Kidney (tissue), 14 donors: Measurements from ENCODE around the gene UBE2Q2. TPM values are rescaled to one million over a fixed set of nuclear protein-coding genes. Genes with fewer than 3 reads are reported as not detected.

Source experiments
- DNase-seq, 5 donors: peaks; one replicate each; pipeline ENCODE4 v3.0.0-alpha.2; 2013 to 2020
- FAIRE-seq: peaks from 2 replicates; lab custom pipeline; 2012; peaks lifted over from hg19 to GRCh38; lab: Jason Lieb, UNC
- H3K27ac ChIP-seq, 2 donors: one replicate each; pipeline ENCODE4 v1.7.0; 2013; ENCODE audit warnings: low read depth in 2 of 2, low read length in 2 of 2, inconsistent platforms in 1 of 2
- H3K27me3 ChIP-seq: one replicate; pipeline ENCODE4 v1.7.1; 2013; ENCODE audit warnings: low read length, inconsistent platforms; ENCODE audit not compliant: control insufficient read depth, insufficient read depth
- H3K36me3 ChIP-seq, 3 donors: one replicate each; pipeline versions ENCODE4 v1.7.0 to v1.7.1; 2013; ENCODE audit warnings: low read length in 3 of 3, control low read depth in 1 of 3, inconsistent platforms in 1 of 3; ENCODE audit not compliant: insufficient read depth in 3 of 3, control insufficient read depth in 2 of 3
- H3K4me1 ChIP-seq, 3 donors: one replicate each; pipeline versions ENCODE4 v1.7.0 to v1.7.1; 2013; ENCODE audit warnings: low read length in 3 of 3, inconsistent platforms in 1 of 3, low read depth in 1 of 3; ENCODE audit not compliant: control insufficient read depth in 2 of 3, insufficient read depth in 2 of 3
- H3K4me3 ChIP-seq, 3 donors: one replicate each; pipeline versions ENCODE4 v1.7.0 to v1.8.1; 2013; ENCODE audit warnings: low read length in 3 of 3, control low read depth in 1 of 3, inconsistent platforms in 1 of 3
- H3K9ac ChIP-seq, 3 donors: one replicate each; pipeline versions ENCODE4 v1.7.0 to v1.7.1; 2013; ENCODE audit warnings: low read length in 3 of 3, control low read depth in 1 of 3, inconsistent platforms in 1 of 3
- H3K9me3 ChIP-seq, 3 donors: one replicate each; pipeline versions ENCODE4 v1.7.0 to v1.7.1; 2013; ENCODE audit warnings: low read length in 3 of 3, control low read depth in 1 of 3, inconsistent platforms in 1 of 3; ENCODE audit not compliant: control insufficient read depth in 2 of 3, insufficient read depth in 1 of 3
- intact Hi-C: fragments of 100-400 bp; cut with DNase I; formaldehyde crosslinking; loops from one replicate; pipeline ENCODE4 v1.11.1; 2022
- polyA plus RNA-seq: library from polyadenylated mRNA; stranded (reverse); fragments of 350-450 nt; fragmentation: Illumina TruSeq; extraction: RNeasy Lipid Tissue Mini Kit (QIAGEN cat#74804); gene quantifications from one replicate; pipeline ENCODE4 v1.2.3, GENCODE V29; 2014; ENCODE audit warnings: low read depth, low replicate concordance; ENCODE audit not compliant: insufficient read depth
- total RNA-seq: library from RNA; stranded (reverse); fragmentation: NEBNext Ultra II Directional; extraction: Animal tissue kit (Norgen Biotek cat#: 25700); gene quantifications from one replicate; pipeline ENCODE4 v1.2.1, GENCODE V29; 2021
- TF ChIP-seq, protein P1 (sequence below): IDR thresholded peaks from 3 replicates; pipeline ENCODE4 v1.5.1; 2012; ENCODE audit warnings: mild to moderate bottlenecking, moderate library complexity, borderline replicate concordance; ENCODE audit not compliant: insufficient read depth; ENCODE audit errors: extremely low read depth
- donor health status: control.
- donor health status: control.
- donor health status: control.
- donor health status: control.
- donor health status: control.
- donor health status: DM: yes; HTN: yes; CAD: no.
- donor health status: Normal renal cell carcinoma (clear cell type).

The UBE2Q2 gene
- total and polyA plus RNA-seq, 2 donors from 2014 or later, result 18.1 to 31.6 TPM

DNA sequence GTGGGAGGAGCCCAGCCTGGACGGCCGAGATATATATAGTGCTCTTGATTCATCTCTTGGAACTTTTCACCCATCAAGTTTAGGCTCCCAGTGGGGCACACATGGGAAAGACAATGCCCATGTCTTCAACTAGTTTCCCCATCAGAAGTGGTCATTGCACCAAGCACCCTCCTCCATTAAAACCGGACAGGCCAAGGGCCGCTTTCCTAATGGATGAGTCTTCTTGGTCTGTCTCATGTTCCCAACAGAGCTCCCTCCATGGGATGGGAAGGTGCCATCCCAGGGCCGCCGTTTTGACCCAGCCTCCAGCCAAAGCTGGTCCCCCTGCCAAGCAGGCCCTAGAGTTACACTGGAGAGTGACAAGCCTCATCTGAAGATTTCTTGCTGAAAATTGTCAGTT lies 34.7 kb upstream of the UBE2Q2 start:
- no peak overlapping the region for H3K27ac ChIP-seq
- H3K27me3 ChIP-seq, result no peaks in the 10 kb centered on the region
- no peaks in the 10 kb centered on the region for H3K4me1 ChIP-seq
- H3K4me3 ChIP-seq, result no peak overlapping the region
- TF ChIP-seq, protein P1, sequence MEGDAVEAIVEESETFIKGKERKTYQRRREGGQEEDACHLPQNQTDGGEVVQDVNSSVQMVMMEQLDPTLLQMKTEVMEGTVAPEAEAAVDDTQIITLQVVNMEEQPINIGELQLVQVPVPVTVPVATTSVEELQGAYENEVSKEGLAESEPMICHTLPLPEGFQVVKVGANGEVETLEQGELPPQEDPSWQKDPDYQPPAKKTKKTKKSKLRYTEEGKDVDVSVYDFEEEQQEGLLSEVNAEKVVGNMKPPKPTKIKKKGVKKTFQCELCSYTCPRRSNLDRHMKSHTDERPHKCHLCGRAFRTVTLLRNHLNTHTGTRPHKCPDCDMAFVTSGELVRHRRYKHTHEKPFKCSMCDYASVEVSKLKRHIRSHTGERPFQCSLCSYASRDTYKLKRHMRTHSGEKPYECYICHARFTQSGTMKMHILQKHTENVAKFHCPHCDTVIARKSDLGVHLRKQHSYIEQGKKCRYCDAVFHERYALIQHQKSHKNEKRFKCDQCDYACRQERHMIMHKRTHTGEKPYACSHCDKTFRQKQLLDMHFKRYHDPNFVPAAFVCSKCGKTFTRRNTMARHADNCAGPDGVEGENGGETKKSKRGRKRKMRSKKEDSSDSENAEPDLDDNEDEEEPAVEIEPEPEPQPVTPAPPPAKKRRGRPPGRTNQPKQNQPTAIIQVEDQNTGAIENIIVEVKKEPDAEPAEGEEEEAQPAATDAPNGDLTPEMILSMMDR, result no peak
- no peaks in the 10 kb centered on the region for H3K36me3 ChIP-seq
- no peaks in the 10 kb centered on the region for H3K9me3 ChIP-seq
- no peak overlapping the region for H3K9ac ChIP-seq
- FAIRE-seq (no peak), DNase-seq (no peak)
- intact Hi-C loops, result no loop called here

DNA sequence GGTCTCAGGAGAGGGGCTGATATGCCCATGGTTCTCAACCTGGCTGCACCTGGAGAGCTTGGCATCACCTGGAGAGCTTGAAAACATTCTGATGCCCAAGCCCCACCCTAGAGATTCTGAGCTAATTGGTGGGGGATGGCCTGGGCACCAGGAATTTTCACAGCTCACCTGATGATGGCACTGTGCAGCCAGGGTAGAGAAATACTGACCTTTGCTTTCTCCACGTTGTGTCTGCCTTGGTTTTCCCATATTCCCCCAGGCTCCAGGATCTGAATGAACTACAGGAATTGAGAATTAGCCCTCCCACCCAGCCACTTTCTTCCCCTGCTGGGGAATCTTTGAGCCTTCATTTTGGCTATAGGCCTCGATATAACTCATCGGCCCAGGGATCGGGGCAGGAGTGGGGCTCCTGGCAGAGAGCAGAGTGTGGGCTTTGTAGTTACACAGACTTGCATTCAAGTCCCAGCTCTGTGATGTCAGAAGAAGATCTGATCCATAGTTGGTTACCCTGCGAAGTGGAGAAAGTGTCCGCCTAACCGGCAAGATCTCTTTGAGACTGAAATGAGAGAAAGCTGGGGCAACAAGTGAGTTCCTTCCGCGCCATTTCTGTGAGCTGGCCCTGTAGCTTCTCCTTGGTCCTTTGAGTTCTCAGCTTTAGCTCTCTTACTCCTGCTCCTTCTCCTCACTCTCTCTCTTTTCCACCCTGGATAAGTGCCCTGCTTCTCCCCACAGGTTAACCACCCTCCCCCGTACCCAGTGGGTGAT lies 33.1 kb upstream of the UBE2Q2 start:
- Histone ChIP-seq H3K4me1 (no peaks in the 10 kb centered on the region), H3K9me3 (no peaks in the 10 kb centered on the region), H3K9ac (no peak overlapping the region), H3K4me3 (no peak overlapping the region), H3K27ac (no peak overlapping the region), H3K36me3 (no peaks in the 10 kb centered on the region), H3K27me3 (no peaks in the 10 kb centered on the region)
- FAIRE-seq (no peak), DNase-seq (peak in 3 of 5 donors; percentile 20 to 32 (median 27))
- intact Hi-C loops, result no loop called here
- TF ChIP-seq, protein P1, result peak; percentile 41

DNA sequence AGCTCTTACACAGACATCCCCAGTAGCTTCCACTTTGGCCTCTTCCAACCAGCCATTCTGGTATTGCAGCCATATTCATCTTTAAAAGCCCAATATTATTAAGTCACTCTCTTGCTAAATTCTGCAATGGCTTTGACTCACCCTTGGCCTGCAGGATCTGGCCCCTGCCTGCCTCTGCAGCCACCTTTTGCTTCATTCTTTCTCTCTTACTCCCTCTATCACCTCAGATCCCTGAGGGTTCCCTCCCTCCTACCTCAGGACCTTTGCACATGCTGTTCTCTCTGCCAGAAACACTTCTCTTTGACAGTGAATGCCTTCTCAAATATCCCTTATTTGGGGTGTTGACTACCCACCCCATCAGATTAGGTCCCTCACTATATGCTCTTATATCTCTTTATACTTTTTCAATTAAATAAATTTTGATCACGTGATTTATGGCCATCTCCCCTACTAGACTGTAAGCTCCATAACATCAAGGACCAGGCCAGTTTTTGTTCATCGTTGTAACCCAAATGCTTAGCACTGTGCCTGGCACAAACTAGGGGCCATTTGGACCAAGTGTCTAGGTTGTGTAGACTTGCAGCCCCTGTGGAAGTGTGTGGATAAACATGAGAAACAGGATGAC lies 32.3 kb upstream of the UBE2Q2 start:
- intact Hi-C loops, result no loop called here
- FAIRE-seq, result no peak

More for the DNA sequence above, 32.3 kb upstream of the UBE2Q2 start:
- Histone ChIP-seq H3K27ac (no peak overlapping the region), H3K27me3 (no peaks in the 10 kb centered on the region), H3K4me3 (no peak overlapping the region), H3K9ac (no peak overlapping the region), H3K36me3 (no peaks in the 10 kb centered on the region), H3K9me3 (no peaks in the 10 kb centered on the region), H3K4me1 (no peaks in the 10 kb centered on the region)
- no peak for DNase-seq
- TF ChIP-seq, protein P1, result no peak
